SK-N-SH treated with all-trans-retinoic acid at 6 μM for 48 hours (cell line): ENCODE measurements around the gene SNAP25.

Experiments
- ATAC-seq: fragments of 200-7000 bp; cut with Tn5 transposase; 3 replicates; pipeline ENCODE4 v1.9.1; 2020; ENCODE audit warnings: mild to moderate bottlenecking, moderate library complexity
- ARNTL ChIP-seq: fragments of 450-650 bp; formaldehyde crosslinking; IDR thresholded peaks from 2 replicates; pipeline ENCODE4 v1.5.0; 2020; ENCODE audit warnings: low read depth, mild to moderate bottlenecking, moderate library complexity, borderline replicate concordance
- BACH2 ChIP-seq: fragments of 250-450 bp; sonication (Bioruptor Pico); IDR thresholded peaks from 2 replicates; pipeline ENCODE4 v1.9.0; 2021; ENCODE audit warnings: mild to moderate bottlenecking, borderline replicate concordance
- CREB5 ChIP-seq: fragments of 250-450 bp; sonication (Bioruptor Pico); IDR thresholded peaks from 2 replicates; pipeline ENCODE4 v1.5.1; 2020; ENCODE audit warnings: low read depth, mild to moderate bottlenecking, moderate library complexity
- CSDC2 ChIP-seq: fragments of 250-450 bp; sonication (Bioruptor Pico); IDR thresholded peaks from 2 replicates; pipeline ENCODE4 v1.5.0; 2020; ENCODE audit warnings: mild to moderate bottlenecking, moderate library complexity
- CSRNP3 ChIP-seq: fragments of 250-450 bp; sonication (Bioruptor Pico); IDR thresholded peaks from 2 replicates; pipeline ENCODE4 v1.5.1; 2021; ENCODE audit warnings: mild to moderate bottlenecking, moderate library complexity
- ESRRG ChIP-seq: fragments of 250-450 bp; sonication (Bioruptor Pico); IDR thresholded peaks from 2 replicates; pipeline ENCODE4 v1.6.1; 2021; ENCODE audit warnings: mild to moderate bottlenecking
- GLIS3 ChIP-seq: fragments of 250-450 bp; sonication (Bioruptor Pico); IDR thresholded peaks from 2 replicates; pipeline ENCODE4 v1.5.0; 2020; ENCODE audit warnings: mild to moderate bottlenecking, moderate library complexity
- ISL1 ChIP-seq: fragments of 250-450 bp; sonication (Bioruptor Pico); IDR thresholded peaks from 2 replicates; pipeline ENCODE4 v2.1.2; 2022; ENCODE audit warnings: mild to moderate bottlenecking, moderate library complexity
- OSR1 ChIP-seq: fragments of 250-450 bp; sonication (Bioruptor Pico); IDR thresholded peaks from 2 replicates; pipeline ENCODE4 v1.8.0; 2022; ENCODE audit warnings: moderate library complexity, mild to moderate bottlenecking, inconsistent platforms
- PATZ1 ChIP-seq: fragments of 250-450 bp; sonication (Bioruptor Pico); IDR thresholded peaks from 2 replicates; pipeline ENCODE4 v1.8.0; 2020; ENCODE audit warnings: mild to moderate bottlenecking, moderate library complexity, borderline replicate concordance
- POU6F1 ChIP-seq: fragments of 250-450 bp; sonication (Bioruptor Pico); IDR thresholded peaks from 2 replicates; pipeline ENCODE4 v1.8.0; 2021; ENCODE audit warnings: low read depth, mild to moderate bottlenecking, moderate library complexity, borderline replicate concordance
- PPARA ChIP-seq: fragments of 250-450 bp; sonication (Bioruptor Pico); IDR thresholded peaks from 2 replicates; pipeline ENCODE4 v1.5.0; 2020; ENCODE audit warnings: mild to moderate bottlenecking, borderline replicate concordance
- RARB ChIP-seq: fragments of 250-450 bp; sonication (Bioruptor Pico); IDR thresholded peaks from 2 replicates; pipeline ENCODE4 v1.8.0; 2021; ENCODE audit warnings: mild to moderate bottlenecking, moderate library complexity
- SNAI2 ChIP-seq: fragments of 250-450 bp; sonication (Bioruptor Pico); IDR thresholded peaks from 2 replicates; pipeline ENCODE4 v1.5.0; 2020; ENCODE audit warnings: mild to moderate bottlenecking, moderate library complexity
- TCF4 ChIP-seq: fragments of 250-450 bp; sonication (Bioruptor Pico); IDR thresholded peaks from 2 replicates; pipeline ENCODE4 v1.8.0; 2021; ENCODE audit warnings: mild to moderate bottlenecking, moderate library complexity, borderline replicate concordance
- TOX ChIP-seq: fragments of 250-450 bp; sonication (Bioruptor Pico); IDR thresholded peaks from 2 replicates; pipeline ENCODE4 v1.8.0; 2021; ENCODE audit warnings: mild to moderate bottlenecking, moderate library complexity, borderline replicate concordance
- ZC3H10 ChIP-seq: fragments of 250-450 bp; sonication (Bioruptor Pico); IDR thresholded peaks from 2 replicates; pipeline ENCODE4 v1.5.1; 2021; ENCODE audit warnings: mild to moderate bottlenecking, moderate library complexity
- ZFP3 ChIP-seq: fragments of 250-450 bp; sonication (Bioruptor Pico); IDR thresholded peaks from 2 replicates; pipeline ENCODE4 v1.5.0; 2020; ENCODE audit warnings: mild to moderate bottlenecking, moderate library complexity
- ZFP30 ChIP-seq: fragments of 450-650 bp; formaldehyde crosslinking; IDR thresholded peaks from 2 replicates; pipeline ENCODE4 v1.5.0; 2022; ENCODE audit warnings: mild to moderate bottlenecking, moderate library complexity
- ZNF565 ChIP-seq: fragments of 450-650 bp; formaldehyde crosslinking; conservative IDR thresholded peaks from 2 replicates; pipeline ENCODE4 v1.5.0; 2020; ENCODE audit warnings: low read depth, mild to moderate bottlenecking, moderate library complexity
- ZNF70 ChIP-seq: fragments of 450-650 bp; formaldehyde crosslinking; IDR thresholded peaks from 2 replicates; pipeline ENCODE4 v1.5.0; 2020; ENCODE audit warnings: mild to moderate bottlenecking, moderate library complexity
- ZNF8 ChIP-seq: fragments of 450-650 bp; formaldehyde crosslinking; IDR thresholded peaks from 2 replicates; pipeline ENCODE4 v1.5.0; 2020; ENCODE audit warnings: mild to moderate bottlenecking, moderate library complexity

SNAP25 gene

GRCh38 chr20:10342152-10342551 is 123.5 kb downstream of the SNAP25 start:
- ATAC-seq = no peak
- TF ChIP-seq ZNF565 (CRISPR knock-in tag) = no peak
- TF ChIP-seq ZFP30 (CRISPR knock-in tag) = no peak

- TF ChIP-seq ZFP3 (CRISPR knock-in tag) (no peak), ZC3H10 (CRISPR knock-in tag) (no peak), CSRNP3 (CRISPR knock-in tag) (no peak), ZFP30 (CRISPR knock-in tag) (no peak), POU6F1 (no peak), ZNF8 (no peak), CSDC2 (no peak), TOX (no peak), PPARA (CRISPR knock-in tag) (no peak), OSR1 (CRISPR knock-in tag) (no peak), SNAI2 (CRISPR knock-in tag) (no peak), PATZ1 (no peak), ISL1 (CRISPR knock-in tag) (no peak), GLIS3 (CRISPR knock-in tag) (no peak), RARB (CRISPR knock-in tag) (no peak), ESRRG (CRISPR knock-in tag) (no peak)
- no peak for ATAC-seq
Observed at GRCh38 chr20:10344953-10345352, 126.3 kb downstream of the SNAP25 start.

- no peak for ATAC-seq
- TF ChIP-seq ZFP30 (CRISPR knock-in tag) = no peak
- no peak for TF ChIP-seq ISL1 (CRISPR knock-in tag)
- TF ChIP-seq ESRRG (CRISPR knock-in tag) = no peak
- TF ChIP-seq TCF4 (CRISPR knock-in tag) = no peak
- TF ChIP-seq CSRNP3 (CRISPR knock-in tag) = no peak
- TF ChIP-seq ZFP3 (CRISPR knock-in tag) = no peak
Observed at GRCh38 chr20:10347086-10347880, 128.7 kb downstream of the SNAP25 start.

- ATAC-seq = no peak
- no peak for TF ChIP-seq CREB5 (CRISPR knock-in tag)
- no peak for TF ChIP-seq TOX
- TF ChIP-seq PATZ1 = no peak
- no peak for TF ChIP-seq CSDC2
- no peak for TF ChIP-seq CSRNP3 (CRISPR knock-in tag)
- TF ChIP-seq ARNTL (CRISPR knock-in tag) = no peak
- TF ChIP-seq ZC3H10 (CRISPR knock-in tag) = no peak
- TF ChIP-seq TCF4 (CRISPR knock-in tag) = no peak
- no peak for TF ChIP-seq ESRRG (CRISPR knock-in tag)
- no peak for TF ChIP-seq BACH2 (CRISPR knock-in tag)
- TF ChIP-seq ZNF70 = no peak
- TF ChIP-seq OSR1 (CRISPR knock-in tag) = no peak
Observed at GRCh38 chr20:10349118-10349517, 130.5 kb downstream of the SNAP25 start.
